ENCODE results near the gene KRT71.

DNA sequence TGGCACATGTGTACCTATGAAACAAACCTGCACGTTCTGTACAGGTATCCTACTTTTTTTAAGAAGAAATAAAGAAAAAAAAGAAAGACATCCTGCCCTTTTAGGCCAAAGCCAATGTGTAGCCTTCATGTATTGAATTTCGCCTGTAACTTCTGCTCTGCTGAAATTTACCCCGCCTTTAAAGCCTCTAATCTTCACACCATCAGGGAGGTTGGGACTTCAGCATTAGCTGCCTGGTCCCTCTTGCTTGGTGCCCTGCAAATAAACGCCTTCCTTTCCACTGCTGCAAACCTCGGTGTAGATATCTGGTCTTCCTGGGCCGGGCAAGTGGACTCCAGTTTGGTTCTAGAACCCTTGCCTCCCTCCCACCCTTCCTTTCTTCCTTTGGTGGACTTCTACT, 2.6 kb upstream of the KRT71 start:
- TF ChIP-seq EP300 (IDR thresholded peaks at IDR 0.05): no peak
- no peak for TF ChIP-seq POLR2A (IDR thresholded peaks at IDR 0.05)
- TF ChIP-seq, protein P1, sequence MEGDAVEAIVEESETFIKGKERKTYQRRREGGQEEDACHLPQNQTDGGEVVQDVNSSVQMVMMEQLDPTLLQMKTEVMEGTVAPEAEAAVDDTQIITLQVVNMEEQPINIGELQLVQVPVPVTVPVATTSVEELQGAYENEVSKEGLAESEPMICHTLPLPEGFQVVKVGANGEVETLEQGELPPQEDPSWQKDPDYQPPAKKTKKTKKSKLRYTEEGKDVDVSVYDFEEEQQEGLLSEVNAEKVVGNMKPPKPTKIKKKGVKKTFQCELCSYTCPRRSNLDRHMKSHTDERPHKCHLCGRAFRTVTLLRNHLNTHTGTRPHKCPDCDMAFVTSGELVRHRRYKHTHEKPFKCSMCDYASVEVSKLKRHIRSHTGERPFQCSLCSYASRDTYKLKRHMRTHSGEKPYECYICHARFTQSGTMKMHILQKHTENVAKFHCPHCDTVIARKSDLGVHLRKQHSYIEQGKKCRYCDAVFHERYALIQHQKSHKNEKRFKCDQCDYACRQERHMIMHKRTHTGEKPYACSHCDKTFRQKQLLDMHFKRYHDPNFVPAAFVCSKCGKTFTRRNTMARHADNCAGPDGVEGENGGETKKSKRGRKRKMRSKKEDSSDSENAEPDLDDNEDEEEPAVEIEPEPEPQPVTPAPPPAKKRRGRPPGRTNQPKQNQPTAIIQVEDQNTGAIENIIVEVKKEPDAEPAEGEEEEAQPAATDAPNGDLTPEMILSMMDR (IDR thresholded peaks at IDR 0.05): no peak
- TF ChIP-seq POLR2AphosphoS5 (IDR thresholded peaks at IDR 0.05): no peak
